GM19238 (cell line): Measurements from ENCODE around the gene C14orf180.
"Not testable (repeated sequence)": the region's sequence is repeated elsewhere in the genome, so short reads cannot be mapped to it uniquely, and the experiment has no call there.

ENCODE experiments used
- DNase-seq: peaks from one replicate; pipeline ENCODE4 v3.0.0; 2011; ENCODE audit warnings: low spot score; ENCODE audit not compliant: insufficient read length

The C14orf180 gene

DNA sequence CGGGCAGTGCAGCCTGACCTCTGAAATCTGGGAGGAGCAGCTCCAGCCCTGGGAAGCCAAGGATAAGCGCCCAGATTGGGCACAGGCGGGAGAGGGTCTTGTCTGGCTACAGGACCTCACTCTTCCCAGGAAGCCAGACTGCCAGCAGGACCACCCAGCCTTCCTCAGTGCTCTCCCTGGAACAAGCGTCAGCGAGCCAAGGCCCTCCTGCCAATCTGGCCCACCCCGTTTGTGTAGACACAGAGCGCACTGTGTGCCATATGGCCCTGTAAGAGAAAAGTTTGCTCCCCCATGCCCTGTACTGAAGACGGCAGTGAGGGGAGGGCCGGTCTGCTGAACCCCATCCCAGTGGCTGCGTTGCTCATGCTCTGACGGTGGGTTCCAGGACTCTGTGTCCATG lies 1.2 kb upstream of the C14orf180 start:
- no peak for DNase-seq

DNA sequence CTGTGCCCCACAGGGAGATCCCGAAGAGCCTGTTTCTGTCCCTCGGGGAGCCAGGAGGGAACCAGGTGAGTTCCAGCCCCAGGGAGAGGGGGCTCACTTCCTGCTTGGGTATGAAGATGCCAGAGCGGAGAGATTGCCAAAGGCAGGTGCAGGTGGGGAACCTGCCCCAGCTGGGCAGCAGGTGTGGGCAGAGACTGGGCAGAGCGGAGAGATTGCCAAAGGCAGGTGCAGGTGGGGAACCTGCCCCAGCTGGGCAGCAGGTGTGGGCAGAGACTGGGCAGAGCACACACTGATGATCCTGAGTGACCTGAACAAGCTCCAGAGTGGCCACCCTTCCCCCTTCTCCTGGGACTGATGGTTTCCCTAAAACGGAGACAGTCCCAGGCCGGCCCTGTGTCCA lies 375 bp downstream of the C14orf180 start:
- DNase-seq: not testable (repeated sequence)

DNA sequence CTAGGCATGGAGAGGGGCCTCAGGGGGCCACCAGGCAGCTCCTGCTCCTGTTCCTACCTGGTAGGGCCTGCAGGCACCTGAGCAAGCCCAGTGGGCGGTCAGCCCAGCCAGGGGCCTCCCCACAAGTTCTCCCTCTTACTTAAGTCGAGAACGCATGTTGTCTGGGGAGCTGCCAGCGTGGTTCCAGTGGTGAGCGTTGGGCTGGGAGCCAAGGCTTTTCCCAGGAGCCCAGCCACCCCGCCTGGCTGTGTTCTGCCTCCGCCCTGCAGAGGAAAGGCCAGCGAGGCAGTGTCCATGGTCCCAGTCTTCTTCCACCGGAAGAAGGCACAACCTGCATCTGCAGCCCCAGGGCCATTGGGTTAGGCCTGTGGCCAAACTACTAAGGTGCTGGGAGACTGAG lies 1.4 kb downstream of the C14orf180 start:
- DNase-seq: no peak

DNA sequence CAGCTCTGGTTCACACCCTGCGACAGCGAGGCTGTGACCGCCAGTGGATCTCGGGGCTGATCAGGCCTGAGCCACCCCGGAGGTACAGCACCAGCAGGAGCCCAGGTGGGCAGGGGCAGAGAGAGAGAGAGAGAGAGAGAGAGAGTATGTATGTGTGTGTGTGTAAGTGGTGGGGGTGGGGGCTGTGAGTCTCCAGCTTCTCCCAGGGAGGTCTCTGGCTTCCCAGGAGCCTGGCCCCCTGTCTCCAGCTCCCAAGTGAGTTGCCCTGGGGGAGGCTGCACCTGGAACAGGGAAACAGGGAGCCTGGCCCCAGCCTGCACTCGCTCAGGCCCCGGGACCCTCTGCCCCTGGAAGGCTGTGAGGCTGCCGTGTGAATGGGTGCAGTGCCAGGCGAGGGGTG lies 2.0 kb downstream of the C14orf180 start:
- DNase-seq: no peak

DNA sequence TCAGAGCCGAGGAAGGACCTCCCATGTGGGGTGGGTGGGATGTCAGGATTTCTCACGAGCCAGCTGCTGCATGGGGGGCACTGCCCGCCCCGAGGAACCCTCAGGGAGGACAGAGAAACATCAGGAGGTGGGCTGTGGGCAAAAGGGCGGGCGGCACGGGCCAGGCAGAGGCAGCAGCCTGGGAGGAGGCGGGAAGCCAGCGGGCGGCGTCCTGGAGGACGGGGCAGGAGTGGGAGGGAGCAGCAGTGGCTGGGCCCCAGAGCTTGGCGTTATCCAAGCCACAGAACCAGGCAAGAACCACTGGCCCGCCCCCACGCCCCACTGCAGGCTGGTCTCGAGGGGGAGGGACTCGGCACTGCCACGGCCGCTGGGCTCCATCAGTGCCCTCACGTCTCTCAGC lies 2.4 kb downstream of the C14orf180 start:
- no peak for DNase-seq

DNA sequence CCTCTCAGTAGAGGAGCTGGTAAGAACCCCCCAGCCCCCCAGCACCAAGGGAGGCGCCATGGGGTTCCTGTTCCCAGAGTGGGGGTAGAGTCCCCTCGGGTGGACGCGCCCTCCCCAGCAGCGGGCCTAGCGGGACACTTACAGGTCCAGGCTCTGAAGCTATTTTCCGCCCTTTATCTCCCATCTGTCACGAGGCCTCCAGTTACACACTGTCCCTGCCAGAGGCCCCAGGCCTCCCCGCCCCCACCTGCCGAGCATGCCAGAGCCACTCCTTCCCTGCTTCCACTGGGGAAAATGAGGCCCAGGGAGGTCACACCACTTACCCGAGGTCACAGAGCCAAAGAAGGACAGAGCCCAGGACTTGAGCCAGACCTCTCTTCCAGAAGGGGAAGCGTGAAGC lies 3.1 kb downstream of the C14orf180 start:
- no peak for DNase-seq

DNA sequence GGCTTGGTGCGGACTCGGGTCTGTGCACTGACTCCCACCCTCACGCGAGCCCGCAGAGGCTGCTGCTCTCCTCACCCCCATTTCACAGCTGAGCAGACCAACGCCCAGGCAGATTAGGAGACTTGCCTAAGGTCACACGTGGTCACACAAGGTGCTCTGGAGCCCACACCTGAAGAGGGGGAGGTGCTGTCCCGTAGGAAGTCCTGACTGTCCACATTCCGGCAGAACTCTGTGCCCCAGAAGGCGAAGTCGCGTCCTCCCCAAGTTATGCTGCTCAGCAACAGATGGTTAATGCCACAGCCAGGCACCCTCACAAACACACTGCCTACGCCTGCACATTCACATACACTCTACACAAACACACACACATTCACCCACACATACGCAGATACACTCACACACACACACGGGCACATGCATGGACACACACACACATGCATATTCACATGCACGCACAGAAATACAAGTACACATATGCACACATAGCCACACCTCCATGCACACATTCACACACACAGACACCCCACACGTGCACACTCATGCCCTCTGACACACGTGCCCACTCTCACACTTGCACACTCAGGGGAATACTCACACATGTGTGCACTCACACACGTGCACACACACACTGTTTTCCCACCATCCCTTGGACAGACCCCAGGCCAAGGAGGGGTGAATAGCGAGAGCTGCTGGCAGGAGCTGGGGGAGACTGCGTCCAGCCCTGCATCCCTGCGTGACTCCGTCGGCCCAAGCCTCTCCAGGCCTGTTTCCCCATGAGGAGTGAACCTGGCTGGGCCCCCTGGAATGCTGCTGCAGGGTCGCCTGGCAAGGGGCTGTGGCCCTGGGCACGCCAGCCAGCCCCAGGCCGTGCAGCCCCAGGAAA lies 4.1 kb downstream of the C14orf180 start:
- DNase-seq: no peak

DNA sequence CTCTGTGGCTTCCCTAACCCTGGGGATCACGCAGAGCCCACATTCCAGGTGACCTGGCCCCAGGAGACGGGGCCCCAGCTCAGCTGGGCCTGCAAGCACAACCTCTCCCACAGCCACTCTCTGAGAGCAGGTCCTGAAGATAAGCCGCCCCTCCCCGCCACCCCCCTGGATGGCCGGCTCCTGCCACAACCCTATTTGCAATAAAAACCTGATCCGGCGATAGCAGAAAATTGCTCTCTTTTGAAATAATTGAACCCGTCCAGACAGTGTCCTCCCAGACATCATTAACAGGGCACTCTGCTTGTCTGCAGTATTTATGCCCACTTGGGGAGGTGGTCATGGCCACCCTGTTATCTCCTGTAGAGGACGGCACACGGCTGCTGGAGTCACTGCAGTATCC lies 5.0 kb downstream of the C14orf180 start:
- DNase-seq: no peak

DNA sequence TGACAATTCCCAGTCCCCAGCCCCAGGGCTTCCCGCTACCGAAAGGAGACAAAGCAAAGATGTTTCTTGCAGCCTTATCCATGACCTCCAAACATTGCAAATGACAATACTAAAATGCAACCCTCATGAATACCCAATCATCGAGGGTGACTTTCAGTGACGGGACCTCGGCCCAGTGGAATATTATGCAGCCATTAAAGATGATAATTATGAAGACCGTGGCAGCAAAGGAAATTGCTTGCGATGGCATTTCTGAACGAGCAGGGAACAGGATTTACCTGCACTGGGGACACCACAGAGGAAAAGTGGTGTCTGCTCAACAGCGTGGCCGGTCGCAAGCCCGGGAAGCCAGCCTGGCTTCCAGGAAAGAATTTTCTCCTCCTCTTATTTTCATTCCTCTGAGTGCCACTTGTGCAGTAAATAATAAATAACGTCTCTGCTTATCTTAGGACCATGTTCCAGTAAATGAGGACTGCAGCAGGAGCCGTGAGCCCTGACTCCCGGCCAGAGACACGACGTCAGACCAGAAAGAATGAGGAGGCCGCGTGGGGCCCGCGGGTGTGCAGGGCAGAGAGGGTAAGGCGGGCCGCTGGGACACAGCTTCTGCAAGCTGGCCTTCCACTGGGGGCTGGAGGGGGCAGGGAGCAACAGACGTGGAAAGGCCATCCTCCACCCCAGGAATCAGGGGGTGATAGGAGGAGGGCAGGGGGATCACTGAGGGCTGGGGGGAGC lies 6.6 kb downstream of the C14orf180 start:
- no peak for DNase-seq

DNA sequence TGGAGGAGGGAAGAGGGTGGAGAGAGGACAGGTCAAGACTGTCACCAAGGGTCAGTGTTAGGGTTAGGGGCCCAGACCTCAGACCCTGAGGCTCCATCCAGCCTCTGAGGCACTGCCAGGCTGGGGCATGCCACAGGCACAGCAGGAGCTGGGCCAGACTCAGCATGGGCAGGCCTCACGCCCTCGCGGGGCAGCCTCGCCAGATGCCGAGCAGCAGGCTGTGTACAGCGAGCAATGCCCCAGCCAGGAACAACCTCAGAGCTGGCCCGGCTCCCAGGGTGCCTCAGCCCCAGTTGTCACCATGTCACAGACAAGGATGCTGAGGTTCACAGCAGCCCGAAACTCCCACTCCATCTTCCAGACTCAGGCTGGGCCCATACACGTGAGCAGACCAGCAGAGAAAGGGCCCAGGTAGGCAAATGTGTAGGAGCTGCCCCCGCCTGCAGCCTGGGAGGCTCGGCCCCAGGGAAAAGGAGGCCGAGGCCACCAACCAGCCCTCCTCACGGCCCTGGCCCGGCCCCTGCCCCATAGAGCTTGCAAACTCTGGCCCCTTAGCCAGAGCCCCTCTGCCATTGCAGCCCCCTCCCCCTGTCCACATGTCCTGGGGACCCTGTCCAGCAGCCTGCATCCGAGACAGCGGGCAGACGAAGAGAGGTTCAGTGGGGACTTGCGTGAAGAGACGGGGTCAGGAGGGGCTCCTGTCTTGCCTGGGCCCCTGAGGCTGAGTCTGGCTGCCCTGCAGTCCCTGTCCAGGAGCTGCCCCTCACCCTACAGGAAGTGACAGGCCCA lies 7.5 kb downstream of the C14orf180 start:
- no peak for DNase-seq

DNA sequence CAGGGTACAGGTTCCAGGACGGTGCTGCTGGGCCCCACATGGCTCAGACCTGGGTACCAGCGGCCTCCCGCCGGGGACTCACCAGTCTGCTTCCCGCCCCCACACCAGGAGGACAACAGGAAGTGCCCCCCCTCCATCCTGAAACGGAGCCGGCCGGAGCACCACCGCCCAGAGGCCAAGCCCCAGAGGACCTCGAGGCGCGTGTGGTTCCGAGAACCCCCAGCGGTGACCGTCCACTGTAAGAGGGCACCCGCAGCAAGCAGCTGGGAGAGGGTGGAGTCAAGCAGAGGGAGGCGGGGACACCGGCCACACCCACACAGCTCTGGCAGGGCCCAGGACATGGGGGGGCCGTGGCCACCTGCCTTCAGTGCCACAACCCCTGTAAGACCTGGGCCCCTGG lies 8.1 kb downstream of the C14orf180 start:
- no peak for DNase-seq

DNA sequence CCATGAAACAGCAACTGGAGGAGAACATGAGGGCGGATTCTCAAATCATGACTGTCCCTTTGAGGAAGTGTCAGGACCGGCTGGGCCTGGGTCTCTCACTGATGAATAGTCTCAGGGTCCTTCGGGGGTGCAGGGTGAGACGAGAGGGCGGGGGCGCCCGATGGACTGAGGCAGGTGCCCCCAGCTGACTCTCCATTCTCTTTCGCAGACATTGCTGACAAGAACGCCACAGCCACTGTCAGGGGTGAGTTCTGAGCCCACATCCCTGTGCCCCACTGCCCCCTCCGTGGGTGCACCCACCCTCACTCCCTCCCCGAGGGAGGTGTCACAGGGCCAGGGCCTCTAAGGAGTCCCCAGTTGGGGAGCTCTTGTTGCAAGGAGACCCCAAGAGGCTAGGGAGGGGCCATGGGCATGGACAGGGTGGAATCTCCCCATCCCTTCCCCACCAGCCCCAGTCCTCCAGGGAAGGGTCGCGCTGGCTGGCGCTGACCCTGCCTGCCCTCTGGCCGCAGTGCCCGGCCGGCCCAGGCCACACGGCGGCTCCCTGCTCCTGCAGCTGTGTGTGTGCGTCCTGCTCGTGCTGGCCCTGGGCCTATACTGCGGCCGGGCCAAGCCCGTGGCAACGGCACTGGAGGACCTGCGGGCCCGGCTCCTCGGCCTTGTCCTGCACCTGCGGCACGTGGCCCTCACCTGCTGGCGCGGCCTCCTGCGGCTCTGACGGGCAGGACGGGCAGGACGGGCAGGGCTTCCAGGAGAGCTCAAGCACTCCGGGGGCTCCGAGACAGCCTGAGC lies 8.7 kb downstream of the C14orf180 start:
- DNase-seq: no peak

DNA sequence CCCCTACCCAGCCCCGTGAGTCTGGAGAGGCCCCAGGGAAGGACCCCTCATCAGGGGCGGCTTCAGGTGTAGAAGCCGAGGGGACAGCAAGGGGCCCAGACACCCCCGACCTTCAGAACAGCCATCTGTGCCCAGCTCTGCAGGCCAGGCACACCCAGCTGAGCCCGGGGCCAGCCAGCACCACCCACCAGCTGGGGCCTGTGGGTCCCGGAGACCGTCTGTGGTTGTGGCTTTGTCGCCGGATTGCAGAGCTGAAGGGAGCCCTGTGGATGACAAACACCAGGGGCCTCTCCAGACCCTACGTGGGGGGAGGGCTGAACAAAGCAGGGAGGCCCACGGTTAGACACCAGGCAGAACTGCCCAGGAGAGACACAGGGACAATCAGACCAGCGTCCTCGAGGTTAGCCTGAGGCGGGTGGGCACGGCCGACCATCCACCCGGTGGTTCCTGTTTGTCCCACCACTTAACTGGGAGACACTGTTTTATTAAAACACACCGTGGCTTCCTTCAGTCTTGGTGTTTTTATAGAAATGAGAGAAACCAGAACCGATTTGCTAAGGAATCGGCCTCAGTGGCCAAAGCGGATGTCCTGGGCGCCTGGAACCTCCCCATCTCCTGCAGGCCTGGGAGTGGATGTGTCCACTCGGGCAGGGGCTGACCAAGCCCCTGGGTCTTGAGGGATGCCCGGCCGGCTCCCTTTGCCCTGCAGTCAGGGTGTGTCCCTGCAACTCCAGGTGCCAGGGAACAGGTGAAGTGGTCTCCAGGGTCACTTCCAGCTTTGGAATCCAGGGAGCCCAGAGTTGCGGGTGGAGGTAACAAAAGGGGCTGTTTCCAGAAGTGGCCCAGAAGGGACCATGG lies 10.0 kb downstream of the C14orf180 start:
- no peak for DNase-seq

DNA sequence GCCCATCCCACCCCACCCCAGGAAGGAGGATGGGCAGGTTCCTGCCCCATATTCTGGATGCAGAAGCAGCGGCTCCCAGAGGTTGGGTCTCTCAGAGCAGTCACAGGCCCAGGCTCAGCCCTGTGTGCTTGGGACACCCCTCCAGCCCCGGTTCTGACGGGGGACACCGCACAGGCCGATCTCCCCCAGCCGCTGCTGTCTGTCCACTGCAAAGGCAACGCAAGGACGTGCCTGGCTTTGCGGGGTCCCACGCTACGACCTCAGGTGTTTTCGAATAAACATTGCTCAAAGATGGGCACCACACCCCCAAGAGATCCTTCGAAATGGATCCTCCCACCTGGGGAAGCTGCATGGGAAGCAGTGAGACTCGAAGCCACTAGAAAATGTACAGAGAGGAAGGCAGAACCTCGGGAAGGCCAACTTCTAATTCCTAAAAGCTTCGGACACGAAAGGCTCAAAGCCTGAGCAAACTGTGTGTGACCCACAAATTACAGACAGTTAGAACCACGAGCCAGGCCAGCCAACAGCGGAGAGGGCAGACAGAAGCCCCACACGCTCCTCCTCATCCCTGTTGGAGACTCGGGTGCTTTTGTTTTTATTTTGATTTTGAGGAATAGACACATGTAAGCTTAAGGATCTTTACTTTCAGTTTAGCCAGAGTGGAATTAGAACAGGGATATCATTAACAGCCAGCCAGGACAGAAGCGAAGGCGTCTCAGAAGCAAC lies 10.8 kb downstream of the C14orf180 start:
- no peak for DNase-seq

DNA sequence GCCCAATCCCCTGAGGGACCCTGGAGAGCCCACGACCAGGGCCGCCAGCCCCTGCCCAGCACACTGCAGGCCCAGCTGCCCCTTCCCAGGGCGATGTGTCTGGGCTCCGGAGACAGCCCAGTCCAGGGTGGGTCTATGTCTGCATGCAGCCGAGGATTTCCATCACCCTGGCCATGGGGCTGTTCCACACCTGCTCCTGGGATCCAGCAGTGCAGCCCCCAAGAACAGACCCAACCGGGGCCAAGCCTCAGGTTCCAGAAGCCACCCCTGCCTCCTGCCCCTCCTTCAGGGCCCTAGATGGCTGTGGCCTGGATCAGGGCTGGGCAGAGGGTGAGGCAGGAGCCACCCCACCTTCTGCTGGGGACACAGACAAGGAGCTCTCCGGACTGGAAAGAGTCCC lies 11.5 kb downstream of the C14orf180 start:
- DNase-seq: no peak

DNA sequence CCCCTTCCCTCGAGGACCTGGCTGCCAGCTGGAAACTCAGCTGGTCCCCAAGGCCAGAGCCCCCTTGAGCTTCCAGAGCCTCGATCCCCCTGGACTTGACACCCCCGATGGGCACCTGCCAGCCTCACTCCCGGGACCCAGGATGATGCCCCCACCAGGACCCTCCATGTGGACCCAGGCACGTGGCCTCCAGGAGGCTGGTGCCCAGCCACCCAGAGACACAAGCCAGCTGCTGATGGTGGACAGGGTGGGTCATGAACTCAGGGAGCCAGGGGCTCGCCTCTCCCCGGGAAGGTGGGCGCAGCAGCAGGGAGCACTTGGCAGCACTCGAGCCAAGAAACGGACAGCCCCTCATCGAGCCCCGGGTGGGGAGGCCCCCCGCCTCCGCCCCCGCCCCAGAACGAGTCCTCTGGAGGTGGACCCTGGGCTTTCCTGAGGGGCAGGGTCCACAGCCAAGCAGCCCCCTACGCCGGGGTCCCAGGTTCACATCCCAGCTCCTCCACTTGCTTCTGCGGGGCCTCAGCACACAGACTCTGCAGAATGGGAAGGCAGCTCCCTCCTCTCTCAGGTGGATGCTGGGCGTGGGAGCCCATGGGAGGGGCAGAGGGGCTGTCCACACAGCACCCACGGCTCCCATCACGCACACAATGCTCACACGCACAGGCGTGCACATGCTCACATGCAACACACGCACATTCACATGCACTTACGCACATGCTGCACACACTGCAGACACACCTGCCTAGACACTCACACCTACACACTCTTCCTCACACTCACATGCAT lies 12.1 kb downstream of the C14orf180 start:
- DNase-seq: no peak

DNA sequence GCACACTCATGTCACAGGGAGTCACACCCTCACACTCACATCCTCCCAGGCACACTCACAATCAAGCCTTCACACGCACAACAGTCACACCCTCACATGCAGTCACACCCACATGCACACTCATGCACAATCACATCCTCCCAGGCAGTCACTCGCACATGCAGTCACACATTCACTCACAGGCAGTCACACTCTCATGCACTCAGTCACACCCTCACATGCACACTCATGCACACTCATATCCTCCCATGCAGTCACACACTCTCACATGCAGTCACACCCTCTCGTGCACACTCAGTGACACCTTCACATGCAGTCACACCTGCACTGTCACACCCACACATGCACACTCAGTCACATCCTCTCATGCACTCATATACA lies 12.7 kb downstream of the C14orf180 start:
- DNase-seq: no peak

DNA sequence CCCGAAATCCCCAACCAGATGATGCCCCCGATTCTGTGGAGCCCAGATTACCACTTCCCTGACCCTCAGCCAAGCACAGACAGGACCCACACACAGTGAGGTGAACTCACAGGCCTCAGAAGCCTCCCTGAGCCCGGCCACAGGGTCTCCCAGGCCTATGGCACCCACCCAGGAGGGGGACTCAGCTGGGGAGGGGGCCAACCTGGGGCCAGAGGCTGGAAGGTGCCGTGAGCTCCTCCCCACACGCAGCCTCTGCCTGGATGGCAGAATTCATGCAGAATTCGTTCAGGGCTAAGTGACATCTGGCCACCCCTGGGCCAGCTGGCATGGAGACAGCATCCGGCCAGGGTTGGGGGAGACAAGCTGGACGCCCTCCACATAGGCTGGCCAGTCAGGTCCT lies 13.2 kb downstream of the C14orf180 start:
- DNase-seq: no peak

DNA sequence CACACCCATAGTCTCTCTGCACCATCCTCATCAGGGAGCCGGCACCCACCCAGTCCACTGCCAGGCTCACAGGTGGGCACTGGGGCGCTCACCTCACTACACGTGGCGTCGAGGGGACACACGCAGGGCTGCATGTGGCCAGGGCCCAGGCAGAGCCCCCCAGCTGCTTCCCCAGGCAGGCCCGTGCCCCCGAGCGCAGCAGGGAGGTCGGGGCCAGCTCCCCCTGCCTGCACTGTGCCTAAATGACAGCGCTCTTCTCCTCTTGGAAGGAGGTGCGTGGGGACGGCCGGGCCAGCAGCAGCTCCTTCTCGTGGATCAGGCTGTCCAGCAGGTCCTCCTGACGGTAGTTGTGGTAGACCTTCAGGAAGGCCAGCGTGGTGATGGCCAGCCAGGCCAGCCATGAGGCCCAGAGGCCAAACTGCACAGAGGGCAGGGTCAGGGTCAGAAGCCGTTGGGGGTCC lies 13.7 kb downstream of the C14orf180 start:
- DNase-seq: no peak
